PFSK-1 (cell line): ENCODE data around the gene ZNF654.

Source experiments
- POLR2AphosphoS5 ChIP-seq: IDR thresholded peaks from 2 replicates; pipeline ENCODE4 v1.6.1; 2012; ENCODE audit warnings: low read depth, mild to moderate bottlenecking, control low read depth, low read length, moderate library complexity
- SIN3A ChIP-seq: IDR thresholded peaks from 2 replicates; pipeline ENCODE4 v1.6.1; 2012; ENCODE audit warnings: mild to moderate bottlenecking, low read length, moderate library complexity, borderline replicate concordance; ENCODE audit not compliant: insufficient read depth
- TAF1 ChIP-seq: IDR thresholded peaks from 2 replicates; pipeline ENCODE4 v1.6.1; 2012; ENCODE audit warnings: low read length, control low read depth, borderline replicate concordance; ENCODE audit not compliant: insufficient read depth
- TF ChIP-seq, protein P1 (sequence below), 2 experiments: IDR thresholded peaks; 2 replicates each; pipeline versions ENCODE4 v1.6.1 to v1.8.0; 2011 to 2012; ENCODE audit warnings: low read depth in 2 of 2, low read length in 2 of 2, control low read depth in 1 of 2, inconsistent platforms in 1 of 2, mild to moderate bottlenecking in 1 of 2, moderate library complexity in 1 of 2; ENCODE audit not compliant: insufficient read depth in 1 of 2

DNA sequence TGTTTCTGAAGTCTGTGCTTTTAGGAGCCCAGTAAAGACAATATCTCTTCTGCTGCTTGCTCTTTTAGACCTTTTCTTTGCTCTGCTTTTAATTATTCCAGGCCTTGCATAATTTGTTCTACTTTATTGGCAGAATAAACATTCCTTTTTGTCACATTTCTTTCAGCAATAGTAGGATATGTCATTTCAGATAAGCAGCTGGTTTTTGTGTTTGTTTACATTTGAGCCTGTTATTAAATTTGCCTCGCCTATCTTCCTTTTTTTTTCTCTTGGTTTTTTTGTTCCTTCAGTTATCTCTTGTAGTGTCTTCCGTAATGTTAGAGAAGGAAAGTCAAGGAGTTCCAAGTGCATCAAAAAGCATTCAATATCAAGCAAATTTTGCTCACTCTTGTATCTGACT is 16.4 kb downstream of the ZNF654 start:
- TF ChIP-seq, protein P1, sequence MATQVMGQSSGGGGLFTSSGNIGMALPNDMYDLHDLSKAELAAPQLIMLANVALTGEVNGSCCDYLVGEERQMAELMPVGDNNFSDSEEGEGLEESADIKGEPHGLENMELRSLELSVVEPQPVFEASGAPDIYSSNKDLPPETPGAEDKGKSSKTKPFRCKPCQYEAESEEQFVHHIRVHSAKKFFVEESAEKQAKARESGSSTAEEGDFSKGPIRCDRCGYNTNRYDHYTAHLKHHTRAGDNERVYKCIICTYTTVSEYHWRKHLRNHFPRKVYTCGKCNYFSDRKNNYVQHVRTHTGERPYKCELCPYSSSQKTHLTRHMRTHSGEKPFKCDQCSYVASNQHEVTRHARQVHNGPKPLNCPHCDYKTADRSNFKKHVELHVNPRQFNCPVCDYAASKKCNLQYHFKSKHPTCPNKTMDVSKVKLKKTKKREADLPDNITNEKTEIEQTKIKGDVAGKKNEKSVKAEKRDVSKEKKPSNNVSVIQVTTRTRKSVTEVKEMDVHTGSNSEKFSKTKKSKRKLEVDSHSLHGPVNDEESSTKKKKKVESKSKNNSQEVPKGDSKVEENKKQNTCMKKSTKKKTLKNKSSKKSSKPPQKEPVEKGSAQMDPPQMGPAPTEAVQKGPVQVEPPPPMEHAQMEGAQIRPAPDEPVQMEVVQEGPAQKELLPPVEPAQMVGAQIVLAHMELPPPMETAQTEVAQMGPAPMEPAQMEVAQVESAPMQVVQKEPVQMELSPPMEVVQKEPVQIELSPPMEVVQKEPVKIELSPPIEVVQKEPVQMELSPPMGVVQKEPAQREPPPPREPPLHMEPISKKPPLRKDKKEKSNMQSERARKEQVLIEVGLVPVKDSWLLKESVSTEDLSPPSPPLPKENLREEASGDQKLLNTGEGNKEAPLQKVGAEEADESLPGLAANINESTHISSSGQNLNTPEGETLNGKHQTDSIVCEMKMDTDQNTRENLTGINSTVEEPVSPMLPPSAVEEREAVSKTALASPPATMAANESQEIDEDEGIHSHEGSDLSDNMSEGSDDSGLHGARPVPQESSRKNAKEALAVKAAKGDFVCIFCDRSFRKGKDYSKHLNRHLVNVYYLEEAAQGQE (IDR thresholded peaks at IDR 0.05; ENCODE audit: insufficient read depth in 1 of 2, low read depth in 2 of 2, low read length in 2 of 2): no peak
- TF ChIP-seq TAF1 (no peak), POLR2AphosphoS5 (no peak), SIN3A (no peak)
